IPS-15b (cell line): ENCODE data around the gene CC2D1A.
"Not testable (repeated sequence)": the region's sequence is repeated elsewhere in the genome, so short reads cannot be mapped to it uniquely, and the experiment has no call there.

Experiments used
- H3K27me3 ChIP-seq: one replicate; pipeline ENCODE4 v1.6.1; 2013; ENCODE audit warnings: low read length; ENCODE audit not compliant: control insufficient read depth, insufficient read depth
- H3K36me3 ChIP-seq: one replicate; pipeline ENCODE4 v1.6.1; 2013; ENCODE audit warnings: low read length; ENCODE audit not compliant: control insufficient read depth, insufficient read depth
- H3K4me1 ChIP-seq: one replicate; pipeline ENCODE4 v1.6.1; 2013; ENCODE audit warnings: mild to moderate bottlenecking, low read length; ENCODE audit not compliant: control insufficient read depth, insufficient read depth
- H3K4me3 ChIP-seq: one replicate; pipeline ENCODE4 v1.5.1; 2013; ENCODE audit warnings: low read depth, low read length
- H3K9ac ChIP-seq: one replicate; pipeline ENCODE4 v1.6.1; 2013; ENCODE audit warnings: low read depth, mild to moderate bottlenecking, low read length
- H3K9me3 ChIP-seq: one replicate; pipeline ENCODE4 v1.6.1; 2013; ENCODE audit warnings: mild to moderate bottlenecking, low read length; ENCODE audit not compliant: control insufficient read depth, insufficient read depth

CC2D1A gene

GRCh38 chr19:13960863-13961784, 55.1 kb downstream of the CC2D1A start:
- Histone ChIP-seq H3K36me3 (peaks cover 46% of the 10 kb centered on the region), H3K27me3 (no peaks in the 10 kb centered on the region), H3K4me3 (no peak overlapping the region), H3K9me3 (no peaks in the 10 kb centered on the region), H3K4me1 (no peaks in the 10 kb centered on the region), H3K9ac (no peak overlapping the region)

- Histone ChIP-seq H3K9me3 (no peaks in the 10 kb centered on the region), H3K9ac (no peak overlapping the region), H3K36me3 (peaks cover 43% of the 10 kb centered on the region), H3K4me1 (no peaks in the 10 kb centered on the region), H3K27me3 (no peaks in the 10 kb centered on the region), H3K4me3 (peak overlapping the region; percentile 64)
Observed at GRCh38 chr19:13961826-13962698, 56.1 kb downstream of the CC2D1A start.

DNA sequence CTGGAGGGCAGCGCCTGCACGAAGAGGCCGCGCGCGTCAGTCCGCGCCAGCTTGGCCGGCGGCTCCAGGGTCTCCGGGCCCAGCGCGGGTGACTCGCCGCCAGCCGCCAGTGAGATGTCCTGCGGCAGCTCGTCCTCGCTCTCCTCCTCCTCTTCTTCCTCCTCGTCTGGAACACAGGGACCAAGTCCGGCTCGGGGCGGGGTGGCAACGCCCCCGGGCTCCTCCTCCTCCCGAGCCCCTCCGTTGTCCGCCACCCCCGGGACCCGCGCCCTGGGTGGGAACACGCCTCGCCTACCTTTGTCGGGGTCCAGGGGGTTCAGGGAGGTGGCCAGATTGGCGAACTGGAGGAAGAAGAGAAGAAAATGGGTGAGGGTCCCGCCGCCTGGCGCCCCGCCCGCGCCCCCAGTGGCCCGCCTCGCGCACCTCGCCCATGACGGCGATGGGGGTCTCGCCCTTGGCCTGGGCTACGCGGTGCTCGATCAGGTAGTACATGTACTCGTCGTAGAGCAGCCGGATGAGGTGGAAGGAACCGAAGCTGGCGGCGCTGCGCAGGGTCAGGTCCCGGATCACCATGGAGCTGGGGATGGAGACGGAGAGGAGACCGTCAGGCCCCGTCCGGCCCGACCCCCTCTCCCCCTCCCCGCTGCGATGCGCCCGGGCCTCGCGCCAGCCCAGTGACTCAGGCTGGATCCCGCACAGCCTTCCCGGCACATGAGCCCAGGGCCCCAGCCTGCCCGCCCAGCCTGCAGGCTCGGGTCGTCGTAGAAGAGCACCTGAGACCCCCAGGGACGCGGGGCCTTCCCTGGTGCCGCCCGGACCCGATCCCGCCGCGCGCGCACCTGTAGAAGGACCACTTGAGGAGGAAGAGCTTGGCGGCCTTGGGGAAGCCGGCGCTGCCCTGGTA, 57.0 kb downstream of the CC2D1A start:
- Histone ChIP-seq H3K4me1 (no peaks in the 10 kb centered on the region), H3K9me3 (no peaks in the 10 kb centered on the region), H3K27me3 (no peaks in the 10 kb centered on the region), H3K9ac (no peak overlapping the region), H3K36me3 (peaks cover 37% of the 10 kb centered on the region), H3K4me3 (peak overlapping the region; percentile 64)

- H3K4me3 ChIP-seq: peak overlapping the region; percentile 64
- no peaks in the 10 kb centered on the region for H3K9me3 ChIP-seq
- no peak overlapping the region for H3K9ac ChIP-seq
- H3K36me3 ChIP-seq: peaks cover 31% of the 10 kb centered on the region
- H3K4me1 ChIP-seq: no peaks in the 10 kb centered on the region
- H3K27me3 ChIP-seq: no peaks in the 10 kb centered on the region
Observed at GRCh38 chr19:13963603-13964105, 57.7 kb downstream of the CC2D1A start.

DNA sequence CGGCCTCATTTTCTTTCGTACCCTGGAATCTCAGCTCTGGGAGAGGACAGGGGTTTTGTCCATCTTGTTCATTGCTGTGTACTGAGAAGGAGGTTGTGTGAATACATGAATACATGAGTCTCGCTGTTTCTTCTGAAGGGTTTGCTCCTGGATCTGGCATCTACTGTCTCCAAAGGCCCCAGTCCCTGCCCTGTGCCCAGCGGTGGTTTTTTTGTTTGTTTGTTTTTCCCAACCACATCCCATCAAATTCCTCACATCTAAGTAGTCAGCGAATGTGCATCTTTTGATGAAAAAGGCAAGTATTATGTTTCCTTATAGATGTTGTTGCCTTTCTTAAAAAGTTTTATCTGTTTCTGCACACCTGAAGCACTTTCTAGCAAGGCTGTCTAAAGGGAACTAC, 58.8 kb downstream of the CC2D1A start:
- Histone ChIP-seq H3K9ac (no peak overlapping the region), H3K4me1 (no peaks in the 10 kb centered on the region), H3K9me3 (no peaks in the 10 kb centered on the region), H3K4me3 (no peak overlapping the region), H3K36me3 (peaks cover 22% of the 10 kb centered on the region), H3K27me3 (no peaks in the 10 kb centered on the region)

DNA sequence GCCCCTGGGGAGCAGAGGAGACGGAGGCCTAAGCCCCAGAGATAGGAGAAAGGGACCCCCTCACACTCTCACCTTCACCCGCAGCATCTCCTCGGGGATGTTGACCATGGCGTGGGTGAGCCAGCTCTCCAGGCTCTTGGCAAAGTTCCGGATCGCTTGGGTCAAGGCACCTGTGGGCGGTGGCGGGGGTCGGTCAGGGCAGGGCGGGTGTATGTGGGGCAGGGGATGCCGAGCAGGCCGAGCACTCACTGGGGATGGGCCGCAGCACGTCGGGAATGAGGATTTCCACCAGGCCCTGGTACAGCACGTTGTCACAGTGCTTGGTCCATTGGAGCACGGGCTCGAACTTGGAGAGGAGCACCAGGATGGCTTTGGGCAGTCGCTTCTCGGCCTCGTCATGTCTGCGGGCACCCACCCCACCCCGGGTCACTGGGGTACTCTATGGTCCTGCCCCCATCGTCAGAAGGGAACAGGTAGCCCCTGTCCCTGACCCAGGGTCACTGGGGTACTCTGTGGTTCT, 59.4 kb downstream of the CC2D1A start:
- no peak overlapping the region for H3K9ac ChIP-seq
- H3K27me3 ChIP-seq: no peaks in the 10 kb centered on the region
- H3K36me3 ChIP-seq: peaks cover 16% of the 10 kb centered on the region
- no peaks in the 10 kb centered on the region for H3K4me1 ChIP-seq
- H3K9me3 ChIP-seq: no peaks in the 10 kb centered on the region
- no peak overlapping the region for H3K4me3 ChIP-seq

DNA sequence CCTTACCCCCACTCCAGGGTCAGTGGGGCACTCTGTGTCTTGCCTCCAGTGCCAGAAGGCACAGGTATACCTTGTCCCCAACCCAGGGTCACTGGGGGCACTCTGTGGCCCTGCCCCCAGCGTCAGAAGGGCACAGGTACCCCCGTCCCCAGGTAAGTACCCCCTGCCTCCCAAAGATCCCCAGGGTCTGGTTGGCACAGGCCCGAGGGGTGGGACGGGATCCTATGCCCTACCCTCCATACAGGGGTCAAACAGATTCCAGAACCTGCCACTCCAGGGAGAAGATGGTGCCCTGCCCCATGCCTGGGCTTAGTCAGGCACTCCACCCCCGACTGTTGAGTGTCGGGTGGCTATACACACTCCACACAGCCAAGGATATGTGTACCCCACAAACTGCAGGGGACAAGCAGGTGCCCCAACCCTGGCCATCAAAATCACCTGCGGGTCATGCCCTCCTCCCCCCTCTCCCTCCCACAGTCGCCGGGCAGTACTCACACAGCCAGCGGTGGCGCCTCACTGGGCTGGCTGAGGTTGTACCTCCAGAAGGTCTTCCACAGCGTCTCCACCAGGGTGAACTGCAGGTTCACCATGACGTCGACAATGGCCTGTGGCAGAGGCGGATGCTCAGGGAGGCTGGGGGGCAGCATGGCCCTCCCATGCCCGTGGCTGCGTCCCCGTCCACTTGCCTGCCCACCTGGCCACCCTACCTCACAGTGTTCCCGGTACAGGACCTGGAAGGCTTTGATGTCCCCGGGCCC, 60.1 kb downstream of the CC2D1A start:
- Histone ChIP-seq H3K9me3 (no peaks in the 10 kb centered on the region), H3K4me3 (no peak overlapping the region), H3K36me3 (peaks cover 11% of the 10 kb centered on the region), H3K27me3 (no peaks in the 10 kb centered on the region), H3K4me1 (no peaks in the 10 kb centered on the region), H3K9ac (no peak overlapping the region)

DNA sequence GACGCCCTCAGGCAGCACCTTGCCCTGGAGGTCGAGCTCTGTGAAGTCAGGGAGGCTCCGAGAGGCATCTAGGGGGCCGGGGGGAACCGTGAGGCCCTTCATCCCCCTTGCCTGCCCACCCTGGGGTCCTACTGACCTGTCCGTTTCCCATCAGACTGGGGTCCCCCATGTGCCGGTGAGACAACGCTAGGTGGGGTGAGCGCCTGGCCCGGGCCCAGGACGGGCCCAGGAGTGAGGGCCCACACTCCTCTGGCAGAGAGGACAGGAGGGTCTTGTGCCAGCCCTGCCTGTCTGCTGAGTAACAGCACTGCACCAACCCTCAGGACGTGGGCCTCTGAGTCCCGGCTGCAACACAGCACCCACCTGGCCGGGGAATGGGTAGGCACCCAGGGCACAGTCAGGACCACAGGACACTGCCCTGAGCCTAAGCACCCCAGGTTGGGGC, 60.7 kb downstream of the CC2D1A start:
- Histone ChIP-seq H3K9ac (no peak overlapping the region), H3K36me3 (peaks cover 11% of the 10 kb centered on the region), H3K27me3 (no peaks in the 10 kb centered on the region), H3K4me3 (no peak overlapping the region), H3K4me1 (no peaks in the 10 kb centered on the region), H3K9me3 (no peaks in the 10 kb centered on the region)

DNA sequence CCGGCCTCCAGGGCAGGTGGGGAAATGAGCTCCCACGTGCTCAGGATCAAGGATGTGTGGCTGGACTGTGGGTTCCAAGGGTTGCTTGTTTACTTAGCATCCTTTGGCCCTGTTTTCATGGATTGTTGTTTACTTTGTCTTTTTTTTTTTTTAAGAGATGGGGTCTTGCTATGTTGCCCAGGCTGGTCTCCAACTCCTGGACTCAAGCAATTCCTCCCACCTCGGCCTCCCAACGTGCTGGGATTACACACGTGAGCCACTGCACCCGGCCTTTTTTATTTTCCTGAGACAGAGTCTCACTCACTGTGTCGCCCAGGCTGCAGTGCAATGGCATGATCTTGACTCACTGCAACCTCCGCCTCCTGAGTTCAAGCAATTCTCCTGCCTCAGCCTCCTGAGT, 61.2 kb downstream of the CC2D1A start:
- H3K9ac ChIP-seq, H3K4me3 ChIP-seq, H3K4me1 ChIP-seq, H3K27me3 ChIP-seq, H3K9me3 ChIP-seq: not testable (repeated sequence)
- H3K36me3 ChIP-seq: peaks cover 11% of the 10 kb centered on the region

DNA sequence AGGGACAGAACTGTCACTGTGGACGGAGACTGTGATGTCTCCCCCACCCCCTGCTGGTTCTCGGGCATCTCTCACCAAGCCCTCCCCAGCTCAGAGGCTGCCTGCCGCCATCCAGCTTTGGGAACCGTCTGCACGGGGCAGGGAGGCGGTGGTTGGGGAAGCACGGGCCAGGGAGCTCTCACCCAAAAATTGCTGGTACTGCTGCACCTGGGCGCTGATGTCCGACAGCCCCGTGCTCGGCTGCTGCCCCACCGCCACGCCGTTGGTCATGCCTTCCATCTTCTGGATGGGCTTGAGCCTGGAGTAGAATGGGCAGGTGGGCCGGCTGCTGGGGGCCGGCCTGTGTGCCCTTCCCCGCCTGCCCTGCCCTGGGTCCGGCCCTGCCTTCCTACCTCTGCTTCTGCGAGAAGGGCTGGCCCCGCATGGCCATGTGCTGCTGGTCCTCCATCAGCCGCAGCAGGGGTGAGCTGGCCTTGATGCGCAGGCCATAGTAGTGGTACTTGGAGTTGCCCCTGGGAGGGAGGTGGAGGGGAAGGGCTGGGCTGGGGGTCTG, 62.5 kb downstream of the CC2D1A start:
- H3K9me3 ChIP-seq: no peaks in the 10 kb centered on the region
- no peak overlapping the region for H3K9ac ChIP-seq
- no peak overlapping the region for H3K4me3 ChIP-seq
- no peaks in the 10 kb centered on the region for H3K4me1 ChIP-seq
- H3K27me3 ChIP-seq: no peaks in the 10 kb centered on the region
- peaks cover 14% of the 10 kb centered on the region for H3K36me3 ChIP-seq
